CD4-positive, alpha-beta T cell treated with Interleukin-15 for 4 hours (primary cell): Measurements from ENCODE around the gene RAB31.

Source experiments
- DNase-seq: peaks from one replicate; pipeline ENCODE4 v3.0.0-alpha.2; 2020; ENCODE audit warnings: low spot score

Gene RAB31

GRCh38 chr18:9866627-9867026, 158.5 kb downstream of the RAB31 start:
- DNase-seq = no peak

GRCh38 chr18:9867071-9867594, 159.0 kb downstream of the RAB31 start:
- no peak for DNase-seq

- no peak for DNase-seq
Measured at GRCh38 chr18:9868857-9869714, 161.0 kb downstream of the RAB31 start.

GRCh38 chr18:9869715-9870430, 161.8 kb downstream of the RAB31 start:
- no peak for DNase-seq

- DNase-seq = no peak
Measured at GRCh38 chr18:9870431-9871008, 162.4 kb downstream of the RAB31 start.

GRCh38 chr18:9871244-9871746, 163.2 kb downstream of the RAB31 start:
- DNase-seq = no peak

GRCh38 chr18:9872823-9873222, 164.7 kb downstream of the RAB31 start:
- DNase-seq = no peak

- DNase-seq = no peak
Measured at GRCh38 chr18:9874728-9875127, 166.6 kb downstream of the RAB31 start.

GRCh38 chr18:9876212-9876866, 168.2 kb downstream of the RAB31 start:
- DNase-seq = no peak

- no peak for DNase-seq
Measured at GRCh38 chr18:9876867-9877654, 169.0 kb downstream of the RAB31 start.

GRCh38 chr18:9877655-9878014, 169.5 kb downstream of the RAB31 start:
- DNase-seq = no peak

- no peak for DNase-seq
Measured at GRCh38 chr18:9878095-9878494, 170.0 kb downstream of the RAB31 start.

GRCh38 chr18:9878783-9879242, 170.7 kb downstream of the RAB31 start:
- DNase-seq = no peak

- no peak for DNase-seq
Measured at GRCh38 chr18:9884090-9884489, 176.0 kb downstream of the RAB31 start.

GRCh38 chr18:9884532-9885140, 176.5 kb downstream of the RAB31 start:
- DNase-seq = no peak

- DNase-seq = no peak
Measured at GRCh38 chr18:9885170-9886004, 177.3 kb downstream of the RAB31 start, which contains the start of gene TXNDC2. TSS of gene TXNDC2 (plus strand) at chr18:9885973. CDS start at chr18:9886681, 708 bp downstream.

- no peak for DNase-seq
Measured at GRCh38 chr18:9886005-9886348, 177.9 kb downstream of the RAB31 start.

- no peak for DNase-seq
Measured at GRCh38 chr18:9887992-9888391, 179.9 kb downstream of the RAB31 start.

- no peak for DNase-seq
Measured at GRCh38 chr18:9890196-9890595, 182.1 kb downstream of the RAB31 start.

GRCh38 chr18:9890957-9891356, 182.9 kb downstream of the RAB31 start:
- no peak for DNase-seq
